Bronchial epithelial cell (primary cell): ENCODE data around the gene VSX1. TPM values are rescaled to one million over a fixed set of nuclear protein-coding genes. Genes with fewer than 3 reads are reported as not detected.

ENCODE experiments used
- DNase-seq: peaks from one replicate; pipeline ENCODE4 v3.0.0-alpha.2; 2010; ENCODE audit warnings: low read depth
- FAIRE-seq: peaks from 2 replicates; lab custom pipeline; 2011; peaks lifted over from hg19 to GRCh38; lab: Jason Lieb, UNC
- H3K27me3 ChIP-seq: 2 replicates; pipeline ENCODE4 v1.5.1; 2011; ENCODE audit warnings: low read length; ENCODE audit not compliant: control insufficient read depth, insufficient read depth
- H3K36me3 ChIP-seq: 2 replicates; pipeline ENCODE4 v1.5.1; 2011; ENCODE audit warnings: low read length; ENCODE audit not compliant: control insufficient read depth, insufficient read depth
- H3K4me3 ChIP-seq: 2 replicates; pipeline ENCODE4 v1.5.1; 2011; ENCODE audit warnings: mild to moderate bottlenecking, low read depth, low read length, control low read depth
- CTCF ChIP-seq: IDR thresholded peaks from 2 replicates; pipeline ENCODE4 v1.5.1; 2011; ENCODE audit warnings: mild to moderate bottlenecking, moderate library complexity, low read length, control low read depth, inconsistent platforms; ENCODE audit not compliant: insufficient read depth, severe bottlenecking
- total RNA-seq: library from RNA; depleted of rRNA; stranded (reverse); fragments of >200 nt; gene quantifications from 2 replicates; pipeline ENCODE4 v1.2.1, GENCODE V29; 2014

VSX1 gene
- total RNA-seq, 1 donor from 2014 or later, result not detected

- H3K36me3 ChIP-seq, result no peaks in the 10 kb centered on the region
- H3K4me3 ChIP-seq, result no peak overlapping the region
- FAIRE-seq, result no peak
- no peaks in the 10 kb centered on the region for H3K27me3 ChIP-seq
- no peak for DNase-seq
- TF ChIP-seq CTCF, result no peak
Observed at GRCh38 chr20:25045343-25045712, 36.6 kb downstream of the VSX1 start.

- no peak for FAIRE-seq
- H3K36me3 ChIP-seq, result no peaks in the 10 kb centered on the region
- no peak for TF ChIP-seq CTCF
- H3K4me3 ChIP-seq, result no peak overlapping the region
- no peaks in the 10 kb centered on the region for H3K27me3 ChIP-seq
- DNase-seq, result no peak
Observed at GRCh38 chr20:25044660-25045342, 37.1 kb downstream of the VSX1 start.

- no peaks in the 10 kb centered on the region for H3K27me3 ChIP-seq
- TF ChIP-seq CTCF, result no peak
- no peak overlapping the region for H3K4me3 ChIP-seq
- FAIRE-seq (no peak), DNase-seq (no peak)
- H3K36me3 ChIP-seq, result no peaks in the 10 kb centered on the region
Observed at GRCh38 chr20:25044261-25044560, 37.7 kb downstream of the VSX1 start.

- DNase-seq (no peak), FAIRE-seq (no peak)
- no peak for TF ChIP-seq CTCF
- Histone ChIP-seq H3K4me3 (no peak overlapping the region), H3K27me3 (no peaks in the 10 kb centered on the region), H3K36me3 (no peaks in the 10 kb centered on the region)
Observed at GRCh38 chr20:25043499-25044260, 38.3 kb downstream of the VSX1 start.

- TF ChIP-seq CTCF, result no peak
- FAIRE-seq, result peak; percentile 13
- no peak for DNase-seq
- no peaks in the 10 kb centered on the region for H3K36me3 ChIP-seq
- no peaks in the 10 kb centered on the region for H3K27me3 ChIP-seq
- no peak overlapping the region for H3K4me3 ChIP-seq
Observed at GRCh38 chr20:25042531-25043498, 39.1 kb downstream of the VSX1 start.
